SK-N-SH treated with all-trans-retinoic acid at 6 μM for 48 hours (cell line): ENCODE data around the gene RPS16.

Source experiments
- TOX ChIP-seq: fragments of 250-450 bp; sonication (Bioruptor Pico); IDR thresholded peaks from 2 replicates; pipeline ENCODE4 v1.8.0; 2021; ENCODE audit warnings: mild to moderate bottlenecking, moderate library complexity, borderline replicate concordance
- ZFP30 ChIP-seq: fragments of 450-650 bp; formaldehyde crosslinking; IDR thresholded peaks from 2 replicates; pipeline ENCODE4 v1.5.0; 2022; ENCODE audit warnings: mild to moderate bottlenecking, moderate library complexity
- ZNF565 ChIP-seq: fragments of 450-650 bp; formaldehyde crosslinking; conservative IDR thresholded peaks from 2 replicates; pipeline ENCODE4 v1.5.0; 2020; ENCODE audit warnings: low read depth, mild to moderate bottlenecking, moderate library complexity
- TF ChIP-seq, protein P1 (sequence below): fragments of 250-450 bp; sonication (Bioruptor Pico); IDR thresholded peaks from 2 replicates; pipeline ENCODE4 v1.5.1; 2021; ENCODE audit warnings: mild to moderate bottlenecking, moderate library complexity
- TF ChIP-seq, protein P2 (sequence below): fragments of 250-450 bp; sonication (Bioruptor Pico); IDR thresholded peaks from 2 replicates; pipeline ENCODE4 v1.8.0; 2020; ENCODE audit warnings: mild to moderate bottlenecking, moderate library complexity, borderline replicate concordance
- TF ChIP-seq, protein P3 (sequence below): fragments of 250-450 bp; sonication (Bioruptor Pico); IDR thresholded peaks from 2 replicates; pipeline ENCODE4 v1.5.1; 2020; ENCODE audit warnings: low read depth, mild to moderate bottlenecking, moderate library complexity

DNA sequence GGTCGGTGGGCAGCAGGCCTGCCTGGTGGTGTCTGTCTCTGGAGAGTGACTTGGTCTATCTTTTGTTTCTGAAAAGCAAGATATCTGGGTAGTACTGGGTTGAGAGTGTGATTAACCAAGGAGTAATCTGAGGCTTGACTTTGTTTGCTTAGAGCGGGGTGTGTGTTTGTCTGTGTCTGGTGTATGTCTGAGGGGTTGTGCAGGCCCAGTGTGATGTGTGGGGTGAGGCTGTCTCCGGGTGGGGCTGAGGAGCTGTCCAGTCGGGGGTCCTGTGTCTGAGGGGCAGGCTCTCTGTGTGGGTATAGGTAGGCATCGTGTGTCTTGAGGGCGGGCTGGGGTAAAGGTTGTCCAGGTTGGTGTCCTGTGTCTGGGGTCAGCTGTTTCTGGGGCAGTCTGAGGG, 33.8 kb upstream of the RPS16 start:
- TF ChIP-seq TOX (CRISPR knock-in tag) (no peak), ZNF565 (CRISPR knock-in tag) (no peak), ZFP30 (CRISPR knock-in tag) (no peak)
- TF ChIP-seq, protein P1, sequence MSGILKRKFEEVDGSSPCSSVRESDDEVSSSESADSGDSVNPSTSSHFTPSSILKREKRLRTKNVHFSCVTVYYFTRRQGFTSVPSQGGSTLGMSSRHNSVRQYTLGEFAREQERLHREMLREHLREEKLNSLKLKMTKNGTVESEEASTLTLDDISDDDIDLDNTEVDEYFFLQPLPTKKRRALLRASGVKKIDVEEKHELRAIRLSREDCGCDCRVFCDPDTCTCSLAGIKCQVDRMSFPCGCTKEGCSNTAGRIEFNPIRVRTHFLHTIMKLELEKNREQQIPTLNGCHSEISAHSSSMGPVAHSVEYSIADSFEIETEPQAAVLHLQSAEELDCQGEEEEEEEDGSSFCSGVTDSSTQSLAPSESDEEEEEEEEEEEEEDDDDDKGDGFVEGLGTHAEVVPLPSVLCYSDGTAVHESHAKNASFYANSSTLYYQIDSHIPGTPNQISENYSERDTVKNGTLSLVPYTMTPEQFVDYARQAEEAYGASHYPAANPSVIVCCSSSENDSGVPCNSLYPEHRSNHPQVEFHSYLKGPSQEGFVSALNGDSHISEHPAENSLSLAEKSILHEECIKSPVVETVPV (CRISPR knock-in tag): no peak
- TF ChIP-seq, protein P2, sequence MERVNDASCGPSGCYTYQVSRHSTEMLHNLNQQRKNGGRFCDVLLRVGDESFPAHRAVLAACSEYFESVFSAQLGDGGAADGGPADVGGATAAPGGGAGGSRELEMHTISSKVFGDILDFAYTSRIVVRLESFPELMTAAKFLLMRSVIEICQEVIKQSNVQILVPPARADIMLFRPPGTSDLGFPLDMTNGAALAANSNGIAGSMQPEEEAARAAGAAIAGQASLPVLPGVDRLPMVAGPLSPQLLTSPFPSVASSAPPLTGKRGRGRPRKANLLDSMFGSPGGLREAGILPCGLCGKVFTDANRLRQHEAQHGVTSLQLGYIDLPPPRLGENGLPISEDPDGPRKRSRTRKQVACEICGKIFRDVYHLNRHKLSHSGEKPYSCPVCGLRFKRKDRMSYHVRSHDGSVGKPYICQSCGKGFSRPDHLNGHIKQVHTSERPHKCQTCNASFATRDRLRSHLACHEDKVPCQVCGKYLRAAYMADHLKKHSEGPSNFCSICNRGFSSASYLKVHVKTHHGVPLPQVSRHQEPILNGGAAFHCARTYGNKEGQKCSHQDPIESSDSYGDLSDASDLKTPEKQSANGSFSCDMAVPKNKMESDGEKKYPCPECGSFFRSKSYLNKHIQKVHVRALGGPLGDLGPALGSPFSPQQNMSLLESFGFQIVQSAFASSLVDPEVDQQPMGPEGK (CRISPR knock-in tag): no peak
- TF ChIP-seq, protein P3, sequence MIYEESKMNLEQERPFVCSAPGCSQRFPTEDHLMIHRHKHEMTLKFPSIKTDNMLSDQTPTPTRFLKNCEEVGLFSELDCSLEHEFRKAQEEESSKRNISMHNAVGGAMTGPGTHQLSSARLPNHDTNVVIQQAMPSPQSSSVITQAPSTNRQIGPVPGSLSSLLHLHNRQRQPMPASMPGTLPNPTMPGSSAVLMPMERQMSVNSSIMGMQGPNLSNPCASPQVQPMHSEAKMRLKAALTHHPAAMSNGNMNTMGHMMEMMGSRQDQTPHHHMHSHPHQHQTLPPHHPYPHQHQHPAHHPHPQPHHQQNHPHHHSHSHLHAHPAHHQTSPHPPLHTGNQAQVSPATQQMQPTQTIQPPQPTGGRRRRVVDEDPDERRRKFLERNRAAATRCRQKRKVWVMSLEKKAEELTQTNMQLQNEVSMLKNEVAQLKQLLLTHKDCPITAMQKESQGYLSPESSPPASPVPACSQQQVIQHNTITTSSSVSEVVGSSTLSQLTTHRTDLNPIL (CRISPR knock-in tag): no peak
